Astrocyte (in vitro differentiated cells and primary cell): ENCODE measurements around the gene SCARF1. TPM values are rescaled to one million over a fixed set of nuclear protein-coding genes. Genes with fewer than 3 reads are reported as not detected.

ENCODE experiments used
- DNase-seq: peaks from one replicate; pipeline ENCODE4 v3.0.0-alpha.2; 2010; ENCODE audit warnings: low read depth
- FAIRE-seq: peaks from 2 replicates; lab custom pipeline; 2011; peaks lifted over from hg19 to GRCh38; lab: Jason Lieb, UNC
- H2AFZ ChIP-seq: 2 replicates; pipeline ENCODE4 v1.6.0; 2012; ENCODE audit warnings: low read depth, low read length, inconsistent platforms
- H3K27ac ChIP-seq: 2 replicates; pipeline ENCODE4 v1.5.1; 2011; ENCODE audit warnings: low read depth, low read length, inconsistent platforms
- H3K27me3 ChIP-seq: 2 replicates; pipeline ENCODE4 v1.6.0; 2011; ENCODE audit warnings: low read length, inconsistent platforms; ENCODE audit not compliant: insufficient read depth
- H3K36me3 ChIP-seq: 2 replicates; pipeline ENCODE4 v1.5.1; 2011; ENCODE audit warnings: low read length, inconsistent platforms; ENCODE audit not compliant: insufficient read depth
- H3K4me1 ChIP-seq: 2 replicates; pipeline ENCODE4 v1.5.1; 2011; ENCODE audit warnings: low read length, inconsistent platforms; ENCODE audit not compliant: insufficient read depth
- H3K4me2 ChIP-seq: 2 replicates; pipeline ENCODE4 v1.6.0; 2012; ENCODE audit warnings: low read length, inconsistent platforms
- H3K4me3 ChIP-seq: 2 replicates; pipeline ENCODE4 v1.5.1; 2011; ENCODE audit warnings: low read depth, mild to moderate bottlenecking, low read length, inconsistent platforms; ENCODE audit not compliant: insufficient read depth
- H3K79me2 ChIP-seq: 2 replicates; pipeline ENCODE4 v1.6.0; 2012; ENCODE audit warnings: mild to moderate bottlenecking, low read length, inconsistent platforms; ENCODE audit not compliant: insufficient read depth
- H3K9ac ChIP-seq: 2 replicates; pipeline ENCODE4 v1.6.0; 2012; ENCODE audit warnings: mild to moderate bottlenecking, low read length, inconsistent platforms
- H3K9me3 ChIP-seq: 2 replicates; pipeline ENCODE4 v1.5.1; 2012; ENCODE audit warnings: low read depth, mild to moderate bottlenecking, low read length, inconsistent platforms; ENCODE audit not compliant: insufficient read depth
- H4K20me1 ChIP-seq: 2 replicates; pipeline ENCODE4 v1.6.0; 2012; ENCODE audit warnings: low read length, inconsistent platforms; ENCODE audit not compliant: insufficient read depth
- H3K27ac Mint-ChIP-seq: one replicate; pipeline ENCODE4 v1.8.0; 2021; ENCODE audit warnings: mild to moderate bottlenecking, mixed read lengths; ENCODE audit not compliant: unreplicated experiment
- H3K27me3 Mint-ChIP-seq: one replicate; pipeline ENCODE4 v1.8.0; 2021; ENCODE audit warnings: low read depth, mixed read lengths; ENCODE audit not compliant: unreplicated experiment
- H3K36me3 Mint-ChIP-seq: one replicate; pipeline ENCODE4 v1.8.0; 2021; ENCODE audit warnings: low read depth, mixed read lengths; ENCODE audit not compliant: unreplicated experiment
- H3K4me1 Mint-ChIP-seq: one replicate; pipeline ENCODE4 v1.8.0; 2021; ENCODE audit warnings: low read depth, mixed read lengths; ENCODE audit not compliant: unreplicated experiment
- H3K4me3 Mint-ChIP-seq: one replicate; pipeline ENCODE4 v1.8.0; 2021; ENCODE audit warnings: mild to moderate bottlenecking, moderate library complexity, mixed read lengths; ENCODE audit not compliant: unreplicated experiment
- H3K9me3 Mint-ChIP-seq: one replicate; pipeline ENCODE4 v1.8.0; 2021; ENCODE audit warnings: mild to moderate bottlenecking, mixed read lengths; ENCODE audit not compliant: unreplicated experiment
- EZH2 ChIP-seq: IDR thresholded peaks from 2 replicates; pipeline ENCODE4 v1.6.1; 2012; ENCODE audit warnings: mild to moderate bottlenecking, low read length, inconsistent platforms; ENCODE audit not compliant: insufficient read depth
- total RNA-seq: library from RNA; stranded (reverse); gene quantifications from 2 replicates; pipeline ENCODE4 v1.2.1, GENCODE V29; 2021
- TF ChIP-seq, protein P1 (sequence below): IDR thresholded peaks from 2 replicates; pipeline ENCODE4 v1.5.1; 2011; ENCODE audit warnings: low read depth, mild to moderate bottlenecking, inconsistent platforms, low read length, moderate library complexity; ENCODE audit not compliant: insufficient read depth

SCARF1 gene
- total RNA-seq, 1 donor from 2014 or later = 3.9 TPM

DNA sequence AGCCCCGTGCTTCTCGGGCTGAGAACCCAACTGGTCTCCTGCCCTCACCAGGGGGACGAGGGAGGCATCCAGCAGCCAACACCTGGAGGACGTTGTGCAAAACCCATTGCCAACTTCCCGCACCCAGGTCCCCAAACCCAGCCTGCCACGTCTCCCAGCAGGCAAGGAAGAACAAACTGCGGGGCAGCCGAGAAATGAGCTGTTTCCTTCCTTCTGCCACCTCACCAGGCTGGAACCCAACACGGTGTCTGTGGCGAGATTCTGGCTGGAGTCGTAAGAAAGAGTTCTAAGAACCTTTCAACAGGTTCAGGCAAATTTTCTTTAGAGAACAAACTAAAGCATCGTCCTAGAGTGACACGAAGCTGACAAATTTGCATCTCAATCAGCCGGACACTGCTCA, 20.5 kb downstream of the SCARF1 start:
- peaks cover 18% of the 10 kb centered on the region for H4K20me1 ChIP-seq
- no peak overlapping the region for H3K4me2 ChIP-seq
- Mint-ChIP-seq H3K4me1 (peaks cover 9% of the 10 kb centered on the region), H3K36me3 (peaks cover 2% of the 10 kb centered on the region), H3K9me3 (no peaks in the 10 kb centered on the region), H3K4me3 (no peak overlapping the region), H3K27me3 (peaks cover 5% of the 10 kb centered on the region), H3K27ac (no peak overlapping the region)
- no peak overlapping the region for H2AFZ ChIP-seq
- no peaks in the 10 kb centered on the region for H3K9me3 ChIP-seq
- no peaks in the 10 kb centered on the region for H3K36me3 ChIP-seq
- DNase-seq (no peak), FAIRE-seq (no peak)
- H3K79me2 ChIP-seq = no peaks in the 10 kb centered on the region
- H3K27me3 ChIP-seq = no peaks in the 10 kb centered on the region
- H3K4me3 ChIP-seq = no peak overlapping the region
- H3K4me1 ChIP-seq = peaks cover 9% of the 10 kb centered on the region
- H3K9ac ChIP-seq = no peak overlapping the region
- H3K27ac ChIP-seq = no peak overlapping the region
- no peak for TF ChIP-seq EZH2
- TF ChIP-seq, protein P1, sequence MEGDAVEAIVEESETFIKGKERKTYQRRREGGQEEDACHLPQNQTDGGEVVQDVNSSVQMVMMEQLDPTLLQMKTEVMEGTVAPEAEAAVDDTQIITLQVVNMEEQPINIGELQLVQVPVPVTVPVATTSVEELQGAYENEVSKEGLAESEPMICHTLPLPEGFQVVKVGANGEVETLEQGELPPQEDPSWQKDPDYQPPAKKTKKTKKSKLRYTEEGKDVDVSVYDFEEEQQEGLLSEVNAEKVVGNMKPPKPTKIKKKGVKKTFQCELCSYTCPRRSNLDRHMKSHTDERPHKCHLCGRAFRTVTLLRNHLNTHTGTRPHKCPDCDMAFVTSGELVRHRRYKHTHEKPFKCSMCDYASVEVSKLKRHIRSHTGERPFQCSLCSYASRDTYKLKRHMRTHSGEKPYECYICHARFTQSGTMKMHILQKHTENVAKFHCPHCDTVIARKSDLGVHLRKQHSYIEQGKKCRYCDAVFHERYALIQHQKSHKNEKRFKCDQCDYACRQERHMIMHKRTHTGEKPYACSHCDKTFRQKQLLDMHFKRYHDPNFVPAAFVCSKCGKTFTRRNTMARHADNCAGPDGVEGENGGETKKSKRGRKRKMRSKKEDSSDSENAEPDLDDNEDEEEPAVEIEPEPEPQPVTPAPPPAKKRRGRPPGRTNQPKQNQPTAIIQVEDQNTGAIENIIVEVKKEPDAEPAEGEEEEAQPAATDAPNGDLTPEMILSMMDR = no peak

DNA sequence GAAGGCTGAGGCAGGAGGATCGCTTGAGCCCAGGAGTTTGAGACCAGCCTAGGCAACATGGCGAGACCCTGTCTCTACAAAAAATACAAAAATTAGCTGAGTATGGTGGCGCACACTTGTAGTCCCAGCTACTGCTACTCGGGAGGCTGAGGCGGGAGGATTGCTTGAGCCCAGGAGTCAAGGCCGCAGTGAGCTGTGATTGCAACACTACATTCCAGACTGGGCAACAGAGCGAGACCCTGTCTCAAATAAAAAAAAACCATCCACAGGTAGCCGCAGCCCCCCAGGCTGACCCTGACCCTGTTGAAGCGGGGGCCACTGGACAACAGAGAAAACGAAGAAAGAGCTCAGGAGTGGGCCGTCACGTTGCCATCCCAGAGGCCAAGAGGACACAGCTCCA, 20.9 kb downstream of the SCARF1 start:
- Histone ChIP-seq H3K4me3 (no peak overlapping the region), H3K27me3 (no peaks in the 10 kb centered on the region)

DNA sequence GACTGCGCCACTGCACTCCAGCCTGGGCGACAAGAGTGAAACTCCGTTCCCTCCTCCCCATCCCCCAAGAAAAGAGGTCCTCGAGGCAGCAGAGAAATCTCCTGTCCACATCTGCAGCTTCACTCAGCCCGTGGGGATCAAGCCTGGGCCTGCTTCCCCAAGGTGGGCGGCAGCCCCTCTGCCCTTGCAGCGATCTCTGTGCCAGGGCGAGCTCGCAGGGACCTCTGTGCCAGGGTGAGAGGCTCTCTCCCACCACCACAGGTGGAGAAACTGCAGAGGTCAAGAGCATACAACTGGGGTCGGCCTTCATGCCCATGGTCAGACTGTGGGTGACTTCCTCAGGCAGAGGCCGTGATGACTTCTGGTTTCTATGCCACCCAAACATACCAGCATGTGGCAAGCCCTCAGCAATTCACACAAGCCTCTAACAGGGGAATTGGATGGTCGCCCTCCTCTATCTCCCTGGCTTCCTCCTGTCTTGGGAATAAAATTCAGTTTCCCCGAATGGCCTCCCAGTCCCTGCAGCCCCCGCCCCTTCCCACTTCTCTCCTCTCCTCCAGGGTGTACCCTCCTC, 22.4 kb downstream of the SCARF1 start:
- H3K4me1 ChIP-seq = peaks cover 5% of the 10 kb centered on the region
- H3K4me3 ChIP-seq = no peak overlapping the region
- Mint-ChIP-seq H3K4me3 (no peak overlapping the region), H3K9me3 (no peaks in the 10 kb centered on the region), H3K27me3 (peaks cover 5% of the 10 kb centered on the region), H3K36me3 (peaks cover 4% of the 10 kb centered on the region), H3K4me1 (peaks cover 9% of the 10 kb centered on the region), H3K27ac (no peak overlapping the region)
- DNase-seq (no peak), FAIRE-seq (no peak)
- peaks cover 18% of the 10 kb centered on the region for H4K20me1 ChIP-seq
- no peaks in the 10 kb centered on the region for H3K27me3 ChIP-seq
- no peak overlapping the region for H3K9ac ChIP-seq
- TF ChIP-seq, protein P1 = no peak
- no peak for TF ChIP-seq EZH2
- no peaks in the 10 kb centered on the region for H3K36me3 ChIP-seq
- no peaks in the 10 kb centered on the region for H3K9me3 ChIP-seq
- no peak overlapping the region for H3K4me2 ChIP-seq
- H3K79me2 ChIP-seq = no peaks in the 10 kb centered on the region
- no peak overlapping the region for H3K27ac ChIP-seq
- no peak overlapping the region for H2AFZ ChIP-seq

More for the DNA sequence above, 20.9 kb downstream of the SCARF1 start:
- no peak for FAIRE-seq
- TF ChIP-seq EZH2 = no peak
- TF ChIP-seq, protein P1 = no peak
- Mint-ChIP-seq H3K4me3 (no peak overlapping the region), H3K27ac (no peak overlapping the region), H3K9me3 (no peaks in the 10 kb centered on the region), H3K36me3 (peaks cover 3% of the 10 kb centered on the region), H3K27me3 (peaks cover 5% of the 10 kb centered on the region), H3K4me1 (peaks cover 9% of the 10 kb centered on the region)
- H3K27ac ChIP-seq = no peak overlapping the region
- no peak overlapping the region for H3K4me2 ChIP-seq
- no peak overlapping the region for H2AFZ ChIP-seq
- peaks cover 8% of the 10 kb centered on the region for H3K4me1 ChIP-seq
- H3K36me3 ChIP-seq = no peaks in the 10 kb centered on the region
- peaks cover 18% of the 10 kb centered on the region for H4K20me1 ChIP-seq
- no peaks in the 10 kb centered on the region for H3K79me2 ChIP-seq
- DNase-seq = no peak
- no peaks in the 10 kb centered on the region for H3K9me3 ChIP-seq
- no peak overlapping the region for H3K9ac ChIP-seq
